ENCODE results near the gene RASSF8. TPM values are rescaled to one million over a fixed set of nuclear protein-coding genes. Genes with fewer than 3 reads are reported as not detected.

The RASSF8 gene
- total RNA-seq, 1 experiment from 2014 or later, result 51.2 TPM

GRCh38 chr12:26058308-26058707 is 99.8 kb downstream of the RASSF8 start:
- H3K4me3 ChIP-seq (ENCODE audit: low read length), result no peak overlapping the region
- intact Hi-C loops (cut with micrococcal nuclease), result no loop called here
- no peak overlapping the region for H2AFZ ChIP-seq (ENCODE audit: low read length)
- peaks cover 40% of the 10 kb centered on the region for H3K4me1 ChIP-seq (ENCODE audit: insufficient read depth, low read length)
- H3K27me3 ChIP-seq (ENCODE audit: low read length), result no peaks in the 10 kb centered on the region
- no peak overlapping the region for H3K4me2 ChIP-seq (ENCODE audit: low read length)
- H3F3A ChIP-seq (ENCODE audit: low read length, unreplicated experiment), result no peaks in the 10 kb centered on the region
- ChIA-PET POLR2A (ENCODE audit: unreplicated experiment) (no interaction called here), CTCF (no interaction called here)
- TF ChIP-seq EZH2phosphoT487 (IDR thresholded peaks at IDR 0.05; ENCODE audit: borderline replicate concordance, low read length) (no peak), CTCF (conservative IDR thresholded peaks at IDR 0.05; ENCODE audit: low read depth, low read length) (peak; percentile 61)
- H3K9me3 ChIP-seq (ENCODE audit: low read length), result no peaks in the 10 kb centered on the region
- no TSS peak for BruUV-seq (replicated peaks)
- no peaks in the 10 kb centered on the region for H4K20me1 ChIP-seq (ENCODE audit: low read length)
- ATAC-seq (no peak), DNase-seq (peak; percentile 16)
- no peaks in the 10 kb centered on the region for H3K9me2 ChIP-seq (replicated peaks; ENCODE audit: low read length)
- H3K79me2 ChIP-seq (ENCODE audit: low read length), result peaks cover 26% of the 10 kb centered on the region
- H3K36me3 ChIP-seq (ENCODE audit: low read depth, low read length), result peaks cover 5% of the 10 kb centered on the region; the same call in 1 of the 2 replicates
- no peak overlapping the region for H3K9ac ChIP-seq (ENCODE audit: low read length)
- no peak overlapping the region for H3K27ac ChIP-seq (ENCODE audit: low read length)

- H3K4me3 ChIP-seq (ENCODE audit: low read length), result no peak overlapping the region
- no TSS peak for BruUV-seq (replicated peaks)
- ATAC-seq (no peak), DNase-seq (no peak)
- intact Hi-C loops (cut with micrococcal nuclease), result no loop called here
- H3K27me3 ChIP-seq (ENCODE audit: low read length), result no peaks in the 10 kb centered on the region
- no peaks in the 10 kb centered on the region for H3K9me2 ChIP-seq (replicated peaks; ENCODE audit: low read length)
- no peak overlapping the region for H3K9ac ChIP-seq (ENCODE audit: low read length)
- peaks cover 35% of the 10 kb centered on the region for H3K4me1 ChIP-seq (ENCODE audit: insufficient read depth, low read length)
- TF ChIP-seq EZH2phosphoT487 (IDR thresholded peaks at IDR 0.05; ENCODE audit: borderline replicate concordance, low read length), result no peak
- no peak for TF ChIP-seq EZH2 (IDR thresholded peaks at IDR 0.05; ENCODE audit: low read length, unreplicated experiment)
- TF ChIP-seq CTCF (conservative IDR thresholded peaks at IDR 0.05; ENCODE audit: low read depth, low read length), result no peak
- H3F3A ChIP-seq (ENCODE audit: low read length, unreplicated experiment), result no peaks in the 10 kb centered on the region
- H4K20me1 ChIP-seq (ENCODE audit: low read length), result no peaks in the 10 kb centered on the region
- no peaks in the 10 kb centered on the region for H3K9me3 ChIP-seq (ENCODE audit: low read length)
- ChIA-PET CTCF (no interaction called here), POLR2A (ENCODE audit: unreplicated experiment) (no interaction called here)
- H3K79me2 ChIP-seq (ENCODE audit: low read length), result peaks cover 21% of the 10 kb centered on the region
- H3K4me2 ChIP-seq (ENCODE audit: low read length), result no peak overlapping the region
- no peak overlapping the region for H2AFZ ChIP-seq (ENCODE audit: low read length)
- H3K27ac ChIP-seq (ENCODE audit: low read length), result no peak overlapping the region
- H3K36me3 ChIP-seq (ENCODE audit: low read depth, low read length), result peaks cover 5% of the 10 kb centered on the region; the same call in 1 of the 2 replicates
Observed at GRCh38 chr12:26058818-26059217, 100.3 kb downstream of the RASSF8 start.

- no peak for TF ChIP-seq CTCF (conservative IDR thresholded peaks at IDR 0.05; ENCODE audit: low read depth, low read length)
- TF ChIP-seq EZH2phosphoT487 (IDR thresholded peaks at IDR 0.05; ENCODE audit: borderline replicate concordance, low read length), result no peak
- no peak for TF ChIP-seq EZH2 (IDR thresholded peaks at IDR 0.05; ENCODE audit: low read length, unreplicated experiment)
- ATAC-seq, result peak; percentile 20; the same call in 1 of the 2 replicates
- Histone ChIP-seq H3K9me2 (replicated peaks; ENCODE audit: low read length) (no peaks in the 10 kb centered on the region), H3K9me3 (ENCODE audit: low read length) (no peaks in the 10 kb centered on the region), H3K79me2 (ENCODE audit: low read length) (0 out of 2 replicates have a peak, but pooled peaks cover 3% of the 10 kb centered on the region), H3K36me3 (ENCODE audit: low read depth, low read length) (peaks cover 7% of the 10 kb centered on the region; the same call in 1 of the 2 replicates), H3K4me3 (ENCODE audit: low read length) (no peak overlapping the region), H3K27me3 (ENCODE audit: low read length) (no peaks in the 10 kb centered on the region), H3K27ac (ENCODE audit: low read length) (peak overlapping the region; percentile 2; the same call in 1 of the 2 replicates), H3K9ac (ENCODE audit: low read length) (no peak overlapping the region), H3K4me1 (ENCODE audit: insufficient read depth, low read length) (peaks cover 15% of the 10 kb centered on the region), H4K20me1 (ENCODE audit: low read length) (no peaks in the 10 kb centered on the region), H3F3A (ENCODE audit: low read length, unreplicated experiment) (no peaks in the 10 kb centered on the region), H3K4me2 (ENCODE audit: low read length) (peak overlapping the region; percentile 32), H2AFZ (ENCODE audit: low read length) (no peak overlapping the region)
- POLR2A ChIA-PET (ENCODE audit: unreplicated experiment), result no interaction called here
- intact Hi-C loops (cut with micrococcal nuclease), result no loop called here
- CTCF ChIA-PET, result no interaction called here
- BruUV-seq (replicated peaks), result no TSS peak
- no peak for DNase-seq
Observed at GRCh38 chr12:26062006-26062405, 103.5 kb downstream of the RASSF8 start.
